ENCODE measurements around the gene BOK. TPM values are rescaled to one million over a fixed set of nuclear protein-coding genes. Genes with fewer than 3 reads are reported as not detected.
"Not testable (repeated sequence)": the region's sequence is repeated elsewhere in the genome, so short reads cannot be mapped to it uniquely, and the experiment has no call there.

The BOK gene, protein sequence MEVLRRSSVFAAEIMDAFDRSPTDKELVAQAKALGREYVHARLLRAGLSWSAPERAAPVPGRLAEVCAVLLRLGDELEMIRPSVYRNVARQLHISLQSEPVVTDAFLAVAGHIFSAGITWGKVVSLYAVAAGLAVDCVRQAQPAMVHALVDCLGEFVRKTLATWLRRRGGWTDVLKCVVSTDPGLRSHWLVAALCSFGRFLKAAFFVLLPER
- 1 to 10 TPM; 1.0 to 2.2 TPM for total RNA-seq

DNA sequence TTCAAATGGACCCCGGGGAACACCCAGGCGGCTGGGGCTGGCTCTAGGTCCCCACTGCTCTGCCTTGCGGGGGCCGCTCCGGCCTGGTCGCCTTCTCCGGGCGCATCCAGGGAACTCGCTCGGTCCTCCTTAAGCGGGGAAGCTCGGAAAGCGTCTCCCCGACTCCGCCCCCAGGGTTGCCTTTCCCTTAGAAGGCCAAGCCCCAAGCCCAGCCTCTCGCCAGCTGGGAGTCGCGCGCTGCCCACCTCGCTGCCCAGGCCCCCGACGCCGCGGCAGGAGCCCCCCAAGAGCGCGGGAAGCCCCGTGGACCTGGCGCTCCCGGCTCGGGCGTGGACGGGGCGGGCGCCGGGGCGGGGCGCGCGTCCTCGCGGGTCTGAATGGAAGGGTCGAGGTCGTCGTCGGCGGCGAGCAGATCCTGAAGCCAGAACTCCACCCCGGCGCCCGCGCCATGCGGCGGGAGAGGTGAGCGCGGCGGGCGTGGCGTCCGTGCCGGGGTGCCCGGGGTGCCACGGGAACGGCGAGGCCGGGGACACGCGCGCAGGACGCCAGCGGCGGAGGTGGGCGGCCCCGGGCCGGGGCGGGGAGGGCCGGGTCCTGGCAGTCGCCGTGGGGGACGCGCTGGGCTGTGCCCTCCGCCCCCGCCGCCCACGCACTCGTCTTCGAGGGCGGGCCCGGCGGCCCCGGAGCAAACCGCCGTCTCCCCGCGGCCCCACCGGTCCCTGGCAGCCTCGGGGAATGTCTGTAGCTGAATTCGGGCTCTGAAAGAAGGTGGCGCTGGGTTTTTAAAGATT is at the start of gene BOK:
Gene BOK, plus strand, starts transcription at position 214 of the 791 bp plus-strand sequence. CDS start 739 bp downstream, outside the sequence.
- no peaks in the 10 kb centered on the region for H3K36me3 Mint-ChIP-seq
- peak within 1 kb of the TSS; percentile 75 for H3K4me3 Mint-ChIP-seq
- H3K27ac Mint-ChIP-seq = no peak within 1 kb of the TSS
- DNase-seq (ENCODE audit: low spot score) (peak; percentile 77), ATAC-seq (peak; percentile 68 to 76)
- H3K27me3 Mint-ChIP-seq = peaks cover 13 to 18% of the 10 kb centered on the region in 2 donors
- peaks cover 8 to 11% of the 10 kb centered on the region in 2 donors for H3K4me1 Mint-ChIP-seq (ENCODE audit: low read depth in 2 of 2)
- H3K9me3 Mint-ChIP-seq = no peaks in the 10 kb centered on the region

DNA sequence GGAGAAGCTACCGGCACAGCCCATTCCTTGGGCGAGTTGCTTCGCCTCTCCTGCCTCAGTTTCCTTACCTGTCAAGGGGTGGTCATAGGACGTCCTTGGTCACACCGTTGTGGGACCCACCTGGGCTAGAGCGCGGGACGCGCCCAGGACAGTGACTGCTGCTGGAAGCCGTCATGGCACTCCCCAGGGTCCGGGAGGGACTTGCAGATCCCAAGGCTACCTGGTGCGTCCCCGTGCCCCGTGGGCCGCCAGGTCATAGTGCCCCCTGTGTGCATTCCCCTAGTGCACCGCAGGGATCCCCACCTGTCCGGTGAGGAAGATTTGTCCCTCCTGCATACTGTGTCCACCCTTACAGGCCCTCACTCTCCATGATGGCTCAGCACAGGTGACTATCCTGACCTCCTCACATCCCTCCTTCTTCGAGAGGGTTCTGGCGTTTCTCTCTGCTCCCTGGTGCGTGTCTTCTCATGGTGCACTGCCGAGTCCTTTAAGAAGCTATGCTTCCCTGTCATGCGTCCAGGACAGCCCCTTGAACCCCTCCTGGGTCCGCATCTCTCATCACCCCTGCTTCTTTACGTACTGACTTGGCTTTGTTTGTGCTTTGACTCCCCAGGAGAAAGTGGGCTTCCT is 49.3 kb upstream of the BOK start:
- Mint-ChIP-seq H3K36me3 (no peaks in the 10 kb centered on the region), H3K9me3 (no peaks in the 10 kb centered on the region), H3K4me3 (peak overlapping the region; percentile 82), H3K27ac (peak overlapping the region; percentile 38 to 77), H3K27me3 (no peaks in the 10 kb centered on the region), H3K4me1 (ENCODE audit: low read depth in 2 of 2) (peaks cover 8 to 20% of the 10 kb centered on the region in 2 donors)
- no peak for ATAC-seq
- no peak for DNase-seq (ENCODE audit: low spot score)

DNA sequence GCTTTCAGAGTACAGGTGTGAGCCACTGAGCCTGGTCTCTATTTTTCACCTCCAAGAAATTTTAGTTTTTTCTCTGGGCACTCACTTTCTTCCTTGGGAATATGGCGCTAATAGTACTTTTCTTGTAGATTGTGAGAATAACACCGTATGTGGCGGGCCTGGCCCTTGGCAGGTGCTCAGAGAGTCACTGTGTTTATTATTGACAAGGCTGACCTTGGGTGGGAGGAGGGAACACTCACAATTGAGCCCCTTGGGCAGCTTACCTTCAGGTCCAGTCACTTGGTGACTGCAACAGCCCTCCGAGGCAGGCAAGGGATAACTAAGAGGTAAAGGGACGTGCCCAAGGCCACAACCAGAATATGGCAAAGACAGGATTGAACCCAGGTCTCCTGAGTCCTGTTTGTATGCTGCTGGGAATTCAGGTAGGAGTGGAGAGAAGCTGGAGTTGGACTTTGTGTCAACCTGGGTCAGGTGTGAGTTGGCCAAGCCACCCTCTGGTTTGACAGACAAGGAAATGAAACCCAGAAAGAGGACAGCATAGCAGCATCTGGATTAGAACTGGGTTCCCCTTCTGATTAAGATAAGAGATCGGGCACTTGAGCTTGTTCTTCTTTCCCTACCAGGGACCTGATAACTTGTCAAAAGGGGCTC is 47.3 kb upstream of the BOK start:
- Mint-ChIP-seq H3K27me3 (no peaks in the 10 kb centered on the region), H3K9me3 (no peaks in the 10 kb centered on the region), H3K36me3 (no peaks in the 10 kb centered on the region), H3K4me3 (no peak overlapping the region), H3K27ac (peak overlapping the region in 1 of 2 donors; percentile 33), H3K4me1 (ENCODE audit: low read depth in 2 of 2) (peaks cover 18 to 23% of the 10 kb centered on the region in 2 donors)
- ATAC-seq (no peak), DNase-seq (ENCODE audit: low spot score) (no peak)

DNA sequence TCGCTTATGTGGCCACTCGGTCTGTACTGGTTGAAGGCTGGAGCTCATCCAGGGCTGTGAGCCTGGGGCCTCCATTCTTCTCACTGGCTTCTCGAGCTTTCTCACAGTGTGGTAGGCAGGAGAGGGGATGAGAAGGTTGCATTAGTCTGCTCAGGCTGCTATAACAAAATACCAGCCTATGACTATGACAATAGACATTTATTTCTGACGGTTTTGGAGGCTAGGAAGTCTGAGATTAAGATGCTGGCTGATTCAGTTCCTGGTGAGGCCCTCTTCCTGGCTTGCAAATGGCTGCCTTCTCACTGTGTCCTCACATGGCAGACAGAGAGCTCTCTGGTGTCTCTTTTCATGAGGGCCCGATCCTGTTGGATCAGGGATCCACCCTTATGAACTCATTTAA is 44.0 kb upstream of the BOK start:
- peak overlapping the region in 1 of 2 donors; percentile 81 for H3K27ac Mint-ChIP-seq
- DNase-seq (ENCODE audit: low spot score) = no peak
- H3K4me1 Mint-ChIP-seq (ENCODE audit: low read depth in 2 of 2) = peaks cover 26 to 27% of the 10 kb centered on the region in 2 donors
- H3K27me3 Mint-ChIP-seq = no peaks in the 10 kb centered on the region
- H3K9me3 Mint-ChIP-seq = peaks cover 10% of the 10 kb centered on the region
- no peak overlapping the region for H3K4me3 Mint-ChIP-seq
- H3K36me3 Mint-ChIP-seq = peaks cover 7% of the 10 kb centered on the region
- ATAC-seq = no peak

DNA sequence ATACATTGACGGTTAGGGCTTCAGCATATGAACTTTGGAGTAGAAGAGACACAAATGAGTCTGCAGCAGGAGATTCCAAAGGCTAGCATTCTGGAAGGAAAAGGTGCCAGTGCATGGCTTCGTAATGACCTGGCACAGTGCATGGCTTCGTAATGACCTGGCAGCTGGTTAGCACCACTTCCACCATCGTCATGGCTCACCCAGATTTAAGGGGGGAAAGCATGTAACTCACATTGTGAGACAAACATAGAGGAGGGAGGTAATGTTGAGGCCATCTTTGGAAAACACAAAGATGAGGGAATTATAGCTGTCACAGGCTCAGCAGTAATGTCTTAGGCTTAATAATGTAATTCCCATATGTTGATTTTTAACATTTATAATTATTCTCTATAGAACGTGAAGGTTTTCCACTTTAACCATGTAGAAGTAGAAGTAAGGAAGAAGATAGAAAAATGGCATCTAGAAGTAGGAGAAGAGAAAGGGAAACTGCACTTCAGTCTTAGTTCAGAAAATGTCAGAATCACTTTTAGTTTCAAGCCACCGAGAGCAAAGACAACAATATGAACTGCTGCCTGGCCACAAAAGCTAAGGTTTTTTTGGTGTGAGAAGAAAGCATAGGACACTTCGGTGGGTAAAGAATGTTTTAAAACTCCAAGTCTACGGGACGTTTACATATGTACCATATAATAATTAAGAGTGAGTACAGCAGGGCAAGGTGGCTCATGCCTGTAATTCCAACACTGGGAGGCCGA is 43.4 kb upstream of the BOK start:
- Mint-ChIP-seq H3K27me3 (no peaks in the 10 kb centered on the region), H3K4me3 (peak overlapping the region; percentile 45), H3K36me3 (peaks cover 7% of the 10 kb centered on the region), H3K9me3 (peaks cover 10% of the 10 kb centered on the region), H3K27ac (peak overlapping the region; percentile 66 to 81), H3K4me1 (ENCODE audit: low read depth in 2 of 2) (peaks cover 24% of the 10 kb centered on the region in 2 donors)
- ATAC-seq (peak in 1 of 2 donors; percentile 34), DNase-seq (ENCODE audit: low spot score) (no peak)

DNA sequence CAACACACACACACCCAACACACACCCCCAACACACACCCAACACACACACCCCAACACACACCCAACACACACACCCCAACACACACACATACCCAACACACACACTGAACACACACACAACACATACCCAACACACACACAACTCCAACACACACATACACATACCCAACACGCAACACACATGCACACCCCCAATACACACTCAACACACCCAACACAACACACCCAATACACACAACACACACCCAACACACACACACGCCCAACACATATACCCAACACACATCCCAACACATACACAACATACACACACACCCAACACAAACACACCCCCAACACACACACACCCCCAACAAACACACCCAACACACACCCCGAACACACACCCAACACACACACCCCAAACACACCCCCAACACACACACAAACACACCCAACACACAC is 42.0 kb upstream of the BOK start:
- no peak for DNase-seq (ENCODE audit: low spot score)
- peaks cover 7% of the 10 kb centered on the region for H3K36me3 Mint-ChIP-seq
- H3K4me3 Mint-ChIP-seq = no peak overlapping the region
- H3K4me1 Mint-ChIP-seq (ENCODE audit: low read depth in 2 of 2) = peaks cover 22 to 29% of the 10 kb centered on the region in 2 donors
- H3K27me3 Mint-ChIP-seq = no peaks in the 10 kb centered on the region
- peaks cover 10% of the 10 kb centered on the region for H3K9me3 Mint-ChIP-seq
- no peak for ATAC-seq
- peak overlapping the region; percentile 66 to 81 for H3K27ac Mint-ChIP-seq

DNA sequence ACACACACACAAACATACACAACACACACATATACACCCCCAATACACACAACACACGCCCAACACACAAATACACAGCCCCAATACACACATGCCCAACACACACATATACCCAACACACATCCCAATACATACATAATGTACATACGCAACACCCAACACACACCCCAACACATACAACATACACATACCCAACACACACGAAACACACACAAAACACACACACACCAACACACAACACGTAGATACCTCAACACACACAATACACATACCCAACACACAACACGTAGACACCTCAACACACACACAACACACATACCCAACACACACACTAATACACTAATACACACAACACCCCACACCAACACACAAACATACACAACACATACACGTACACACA is 41.2 kb upstream of the BOK start:
- H3K4me1 Mint-ChIP-seq (ENCODE audit: low read depth in 2 of 2) = peaks cover 22 to 29% of the 10 kb centered on the region in 2 donors

DNA sequence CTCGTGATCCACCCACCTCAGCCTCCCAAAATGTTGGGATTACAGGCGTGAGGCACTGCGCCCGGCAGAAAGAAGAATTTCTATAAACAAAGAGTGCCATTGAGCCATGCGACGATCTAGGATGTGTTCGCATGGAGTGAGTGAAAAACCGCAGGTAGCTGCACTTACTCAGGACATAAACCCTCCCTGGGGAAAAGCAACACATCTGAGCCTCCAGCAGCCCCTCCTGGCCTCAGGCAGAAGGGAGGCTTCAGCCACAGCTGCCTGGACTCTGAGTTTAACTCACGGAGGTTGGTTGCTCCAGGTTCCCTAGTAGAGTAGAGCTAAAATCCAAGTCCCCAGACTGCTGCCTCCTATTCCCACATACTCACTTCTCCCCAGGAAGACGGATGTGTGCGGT is 38.9 kb upstream of the BOK start:
- Mint-ChIP-seq H3K9me3 (peaks cover 10% of the 10 kb centered on the region), H3K27me3 (no peaks in the 10 kb centered on the region), H3K27ac (no peak overlapping the region), H3K4me1 (ENCODE audit: low read depth in 2 of 2) (peaks cover 22 to 29% of the 10 kb centered on the region in 2 donors), H3K4me3 (no peak overlapping the region), H3K36me3 (peaks cover 7% of the 10 kb centered on the region)
- ATAC-seq = no peak
- DNase-seq (ENCODE audit: low spot score) = no peak

More for the DNA sequence above, 41.2 kb upstream of the BOK start:
- ATAC-seq (no peak), DNase-seq (ENCODE audit: low spot score) (no peak)
- Mint-ChIP-seq H3K36me3 (peaks cover 7% of the 10 kb centered on the region), H3K27me3 (no peaks in the 10 kb centered on the region), H3K27ac (no peak overlapping the region), H3K9me3 (peaks cover 10% of the 10 kb centered on the region), H3K4me3 (no peak overlapping the region)

DNA sequence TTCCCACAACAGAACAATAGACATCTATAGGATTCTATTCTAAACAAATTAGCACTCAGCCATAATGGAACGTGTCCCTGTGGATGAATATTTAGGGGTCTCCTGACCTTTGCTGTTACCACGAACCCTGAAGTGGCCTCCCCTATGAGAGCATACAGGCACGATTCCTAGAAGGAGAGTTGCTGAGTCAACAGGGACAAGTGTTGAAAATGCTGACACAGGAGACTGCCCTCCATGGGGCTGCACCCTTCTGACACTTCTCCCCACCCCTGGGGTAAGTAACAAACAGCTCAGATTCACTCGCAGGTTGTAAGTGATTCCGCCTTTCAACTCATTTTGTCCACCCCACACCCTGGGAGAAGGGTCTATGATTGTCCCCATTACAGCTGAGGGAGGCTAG is 36.1 kb upstream of the BOK start:
- no peaks in the 10 kb centered on the region for H3K27me3 Mint-ChIP-seq
- no peak for DNase-seq (ENCODE audit: low spot score)
- no peak overlapping the region for H3K27ac Mint-ChIP-seq
- peaks cover 2% of the 10 kb centered on the region for H3K36me3 Mint-ChIP-seq
- ATAC-seq = no peak
- peaks cover 1% of the 10 kb centered on the region for H3K9me3 Mint-ChIP-seq
- no peak overlapping the region for H3K4me3 Mint-ChIP-seq
- H3K4me1 Mint-ChIP-seq (ENCODE audit: low read depth in 2 of 2) = peaks cover 5 to 8% of the 10 kb centered on the region in 2 donors

DNA sequence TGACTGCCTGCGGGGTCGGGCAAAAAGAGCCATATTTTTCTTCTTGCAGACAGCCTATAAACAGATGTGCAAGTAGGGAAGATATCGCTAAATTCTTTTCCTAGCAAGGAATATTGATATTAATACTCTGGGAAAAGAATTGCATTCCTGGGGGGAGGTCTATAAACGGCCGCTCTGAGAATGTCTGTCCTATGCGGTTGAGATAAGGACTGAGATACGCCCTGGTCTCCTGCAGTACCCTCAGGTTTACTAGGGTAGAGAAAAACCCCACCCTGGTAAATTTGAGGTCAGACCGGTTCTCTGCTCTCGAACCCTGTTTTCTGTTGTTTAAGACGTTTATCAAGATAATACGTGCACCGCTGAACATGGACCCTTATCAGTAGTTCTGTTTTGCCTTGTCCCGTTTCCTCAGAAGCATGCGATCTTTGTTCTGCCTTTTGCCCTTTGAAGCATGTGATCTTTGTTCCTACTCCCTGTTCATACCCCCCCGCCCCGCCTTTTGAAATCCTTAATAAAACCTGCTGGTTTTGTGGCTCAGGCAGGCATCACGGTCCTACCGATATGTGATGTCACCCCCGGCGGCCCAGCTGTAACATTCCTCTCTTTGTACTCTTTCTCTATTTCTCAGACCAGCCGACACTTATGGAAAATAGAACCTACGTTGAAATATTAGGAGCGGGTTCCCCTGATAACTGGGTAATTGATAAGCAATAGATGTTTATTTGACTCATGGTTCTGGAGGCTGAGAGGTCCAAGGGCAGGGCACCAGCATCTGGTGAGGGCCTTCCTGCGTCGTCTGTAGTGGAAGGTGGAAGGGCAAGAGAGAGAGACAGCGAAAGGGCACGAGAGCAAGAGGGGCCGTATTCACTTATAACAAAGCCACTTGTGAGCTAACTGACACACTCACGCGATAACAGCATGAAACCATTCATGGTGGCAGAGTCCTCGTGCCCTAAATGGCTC is 32.4 kb upstream of the BOK start:
- not testable (repeated sequence) for H3K27ac Mint-ChIP-seq; H3K27me3 Mint-ChIP-seq; DNase-seq (ENCODE audit: low spot score); H3K9me3 Mint-ChIP-seq; H3K4me1 Mint-ChIP-seq (ENCODE audit: low read depth in 2 of 2); ATAC-seq; H3K36me3 Mint-ChIP-seq; H3K4me3 Mint-ChIP-seq

DNA sequence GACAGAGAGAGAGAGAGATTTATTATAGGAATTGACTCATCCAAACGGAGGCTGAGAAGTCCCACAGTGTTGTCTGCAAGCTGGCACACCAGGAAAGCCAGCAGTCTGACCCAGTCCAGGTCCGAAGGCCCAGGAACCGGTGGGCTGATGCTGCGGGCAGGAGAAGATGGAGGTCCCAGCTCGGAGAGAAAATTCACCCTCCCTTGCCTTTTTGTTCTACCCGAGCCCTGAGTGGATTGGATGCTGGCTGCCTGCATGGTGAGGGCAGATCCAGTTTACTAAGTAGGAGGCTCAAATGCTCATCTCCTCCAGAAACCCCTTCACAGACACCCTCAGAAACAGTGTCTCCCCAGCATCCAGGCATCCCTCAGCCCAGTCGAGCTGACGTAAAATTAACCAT is 28.0 kb upstream of the BOK start:
- no peak for ATAC-seq
- Mint-ChIP-seq H3K27ac (no peak overlapping the region), H3K9me3 (no peaks in the 10 kb centered on the region)

DNA sequence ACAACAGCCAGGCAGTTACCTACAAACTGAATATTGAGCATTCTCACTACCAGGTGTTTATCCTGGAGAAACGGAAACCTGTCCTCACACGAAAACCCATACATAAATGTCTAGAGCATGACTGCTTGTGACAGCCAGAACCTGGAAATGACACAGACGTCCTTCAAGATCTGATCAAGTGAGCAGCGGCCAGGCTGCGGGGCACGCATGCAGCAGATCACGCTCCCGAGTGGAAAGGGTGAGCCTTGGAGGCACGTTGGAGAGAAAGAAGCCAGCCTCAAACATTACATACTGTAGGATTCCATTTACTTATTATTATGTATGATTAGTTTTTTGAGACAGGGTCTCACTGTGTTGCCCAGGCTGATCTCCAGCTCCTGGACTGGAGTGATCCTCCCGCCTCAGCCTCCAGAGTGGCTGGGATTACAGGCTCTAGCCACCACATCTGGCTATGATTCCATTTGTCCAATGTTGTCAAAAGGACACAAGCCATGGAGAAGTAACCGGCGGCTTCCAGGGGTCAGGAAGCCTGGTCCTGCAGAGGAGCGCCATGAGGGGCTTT is 27.3 kb upstream of the BOK start:
- no peak overlapping the region for H3K27ac Mint-ChIP-seq
- H3K4me3 Mint-ChIP-seq = no peak overlapping the region
- no peaks in the 10 kb centered on the region for H3K36me3 Mint-ChIP-seq
- DNase-seq (ENCODE audit: low spot score) (no peak), ATAC-seq (no peak)
- H3K27me3 Mint-ChIP-seq = peaks cover 0 to 3% of the 10 kb centered on the region in 2 donors
- H3K9me3 Mint-ChIP-seq = no peaks in the 10 kb centered on the region
- H3K4me1 Mint-ChIP-seq (ENCODE audit: low read depth in 2 of 2) = no peaks in the 10 kb centered on the region

More for the DNA sequence above, 28.0 kb upstream of the BOK start:
- Mint-ChIP-seq H3K36me3 (no peaks in the 10 kb centered on the region), H3K27me3 (peaks cover 0 to 3% of the 10 kb centered on the region in 2 donors), H3K4me1 (ENCODE audit: low read depth in 2 of 2) (no peaks in the 10 kb centered on the region), H3K4me3 (no peak overlapping the region)
- no peak for DNase-seq (ENCODE audit: low spot score)
